ENCODE results near the gene LAMTOR4. TPM values are rescaled to one million over a fixed set of nuclear protein-coding genes. Genes with fewer than 3 reads are reported as not detected.

Gene LAMTOR4
- total and polyA plus RNA-seq, 2 of the 13 experiments (the other 11 are each of a cell fraction or from before 2014, with no cell fraction given) = 115 to 118 TPM

DNA sequence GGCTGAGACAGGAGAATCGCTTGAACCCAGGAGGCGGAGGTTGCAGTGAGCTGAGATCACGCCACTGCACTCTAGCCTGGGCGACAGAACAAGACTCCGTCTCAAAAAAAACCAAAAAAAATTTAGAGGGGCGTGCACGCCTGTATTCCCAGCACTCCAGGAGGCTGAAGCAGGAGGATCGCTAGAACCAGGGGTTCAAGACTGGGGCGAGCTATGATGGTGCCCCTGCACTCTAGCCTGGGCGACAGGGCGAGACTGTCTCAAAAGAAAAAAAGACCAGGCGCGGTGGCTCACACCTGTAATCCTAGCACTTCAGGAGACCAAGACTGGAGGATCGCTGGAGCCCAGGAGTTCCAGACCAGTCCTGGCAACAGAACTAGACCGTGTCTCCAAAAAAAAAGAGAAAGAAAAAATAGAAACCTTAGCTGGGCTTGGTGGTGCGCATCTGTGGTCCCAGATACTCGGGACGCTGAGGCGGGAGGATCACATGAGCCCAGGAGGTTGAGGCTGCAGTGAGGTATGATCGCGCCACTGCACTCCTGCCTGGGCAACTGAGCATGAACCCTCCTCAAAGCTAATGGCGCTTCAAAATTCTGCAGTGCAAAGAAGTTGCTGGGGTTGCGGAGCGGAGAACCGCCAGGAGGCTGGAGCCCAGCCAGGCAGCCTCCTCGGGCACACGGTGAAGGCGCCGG lies 22.3 kb upstream of the LAMTOR4 start (continued):
- TF ChIP-seq, protein P1, sequence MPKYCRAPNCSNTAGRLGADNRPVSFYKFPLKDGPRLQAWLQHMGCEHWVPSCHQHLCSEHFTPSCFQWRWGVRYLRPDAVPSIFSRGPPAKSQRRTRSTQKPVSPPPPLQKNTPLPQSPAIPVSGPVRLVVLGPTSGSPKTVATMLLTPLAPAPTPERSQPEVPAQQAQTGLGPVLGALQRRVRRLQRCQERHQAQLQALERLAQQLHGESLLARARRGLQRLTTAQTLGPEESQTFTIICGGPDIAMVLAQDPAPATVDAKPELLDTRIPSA (CRISPR knock-in tag; IDR thresholded peaks at IDR 0.05; ENCODE audit: borderline replicate concordance) = peak; percentile 52; the same call in 1 of the 2 replicates
- TF ChIP-seq, protein P2, sequence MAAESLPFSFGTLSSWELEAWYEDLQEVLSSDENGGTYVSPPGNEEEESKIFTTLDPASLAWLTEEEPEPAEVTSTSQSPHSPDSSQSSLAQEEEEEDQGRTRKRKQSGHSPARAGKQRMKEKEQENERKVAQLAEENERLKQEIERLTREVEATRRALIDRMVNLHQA (CRISPR knock-in tag; IDR thresholded peaks at IDR 0.05) = no peak
- TF ChIP-seq NR2F6 (IDR thresholded peaks at IDR 0.05) (no peak), NR2F6 (CRISPR knock-in tag; IDR thresholded peaks at IDR 0.05) (peak; percentile 3; the same call in 1 of the 2 replicates), FOXM1 (CRISPR knock-in tag; IDR thresholded peaks at IDR 0.05) (no peak), ZNF629 (CRISPR knock-in tag; conservative IDR thresholded peaks at IDR 0.05) (peak; percentile 93), ZNF451 (CRISPR knock-in tag; IDR thresholded peaks at IDR 0.05) (no peak), ZNF432 (CRISPR knock-in tag; IDR thresholded peaks at IDR 0.05; ENCODE audit: borderline replicate concordance) (no peak), ATRX (CRISPR knock-in tag; IDR thresholded peaks at IDR 0.05; ENCODE audit: borderline replicate concordance) (no peak), ATM (IDR thresholded peaks at IDR 0.05; ENCODE audit: borderline replicate concordance) (no peak), ZNF205 (CRISPR knock-in tag; IDR thresholded peaks at IDR 0.05) (0 out of 2 replicates have a peak, but pooled peaks have one; percentile 19), TGIF2 (CRISPR knock-in tag; IDR thresholded peaks at IDR 0.05) (no peak; the same call in 1 of the 2 replicates), SKI (IDR thresholded peaks at IDR 0.05; ENCODE audit: partially characterized antibody) (peak; percentile 8), NFYC (CRISPR knock-in tag; IDR thresholded peaks at IDR 0.05) (no peak), HNRNPH1 (optimal IDR thresholded peaks at IDR 0.05; ENCODE audit: low read depth, low read length) (no peak), ZNF33A (CRISPR knock-in tag; IDR thresholded peaks at IDR 0.05; ENCODE audit: borderline replicate concordance) (no peak), ZNF713 (CRISPR knock-in tag; IDR thresholded peaks at IDR 0.05) (0 out of 2 replicates have a peak, but pooled peaks have one; percentile 4)
- TF ChIP-seq, protein P3, sequence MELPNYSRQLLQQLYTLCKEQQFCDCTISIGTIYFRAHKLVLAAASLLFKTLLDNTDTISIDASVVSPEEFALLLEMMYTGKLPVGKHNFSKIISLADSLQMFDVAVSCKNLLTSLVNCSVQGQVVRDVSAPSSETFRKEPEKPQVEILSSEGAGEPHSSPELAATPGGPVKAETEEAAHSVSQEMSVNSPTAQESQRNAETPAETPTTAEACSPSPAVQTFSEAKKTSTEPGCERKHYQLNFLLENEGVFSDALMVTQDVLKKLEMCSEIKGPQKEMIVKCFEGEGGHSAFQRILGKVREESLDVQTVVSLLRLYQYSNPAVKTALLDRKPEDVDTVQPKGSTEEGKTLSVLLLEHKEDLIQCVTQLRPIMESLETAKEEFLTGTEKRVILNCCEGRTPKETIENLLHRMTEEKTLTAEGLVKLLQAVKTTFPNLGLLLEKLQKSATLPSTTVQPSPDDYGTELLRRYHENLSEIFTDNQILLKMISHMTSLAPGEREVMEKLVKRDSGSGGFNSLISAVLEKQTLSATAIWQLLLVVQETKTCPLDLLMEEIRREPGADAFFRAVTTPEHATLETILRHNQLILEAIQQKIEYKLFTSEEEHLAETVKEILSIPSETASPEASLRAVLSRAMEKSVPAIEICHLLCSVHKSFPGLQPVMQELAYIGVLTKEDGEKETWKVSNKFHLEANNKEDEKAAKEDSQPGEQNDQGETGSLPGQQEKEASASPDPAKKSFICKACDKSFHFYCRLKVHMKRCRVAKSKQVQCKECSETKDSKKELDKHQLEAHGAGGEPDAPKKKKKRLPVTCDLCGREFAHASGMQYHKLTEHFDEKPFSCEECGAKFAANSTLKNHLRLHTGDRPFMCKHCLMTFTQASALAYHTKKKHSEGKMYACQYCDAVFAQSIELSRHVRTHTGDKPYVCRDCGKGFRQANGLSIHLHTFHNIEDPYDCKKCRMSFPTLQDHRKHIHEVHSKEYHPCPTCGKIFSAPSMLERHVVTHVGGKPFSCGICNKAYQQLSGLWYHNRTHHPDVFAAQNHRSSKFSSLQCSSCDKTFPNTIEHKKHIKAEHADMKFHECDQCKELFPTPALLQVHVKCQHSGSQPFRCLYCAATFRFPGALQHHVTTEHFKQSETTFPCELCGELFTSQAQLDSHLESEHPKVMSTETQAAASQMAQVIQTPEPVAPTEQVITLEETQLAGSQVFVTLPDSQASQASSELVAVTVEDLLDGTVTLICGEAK (IDR thresholded peaks at IDR 0.05) = no peak
- TF ChIP-seq, protein P3 (CRISPR knock-in tag; IDR thresholded peaks at IDR 0.05) = peak; percentile 31
